ENCODE data around the gene VTI1A.
"Not testable (repeated sequence)": the region's sequence is repeated elsewhere in the genome, so short reads cannot be mapped to it uniquely, and the experiment has no call there.

VTI1A gene

DNA sequence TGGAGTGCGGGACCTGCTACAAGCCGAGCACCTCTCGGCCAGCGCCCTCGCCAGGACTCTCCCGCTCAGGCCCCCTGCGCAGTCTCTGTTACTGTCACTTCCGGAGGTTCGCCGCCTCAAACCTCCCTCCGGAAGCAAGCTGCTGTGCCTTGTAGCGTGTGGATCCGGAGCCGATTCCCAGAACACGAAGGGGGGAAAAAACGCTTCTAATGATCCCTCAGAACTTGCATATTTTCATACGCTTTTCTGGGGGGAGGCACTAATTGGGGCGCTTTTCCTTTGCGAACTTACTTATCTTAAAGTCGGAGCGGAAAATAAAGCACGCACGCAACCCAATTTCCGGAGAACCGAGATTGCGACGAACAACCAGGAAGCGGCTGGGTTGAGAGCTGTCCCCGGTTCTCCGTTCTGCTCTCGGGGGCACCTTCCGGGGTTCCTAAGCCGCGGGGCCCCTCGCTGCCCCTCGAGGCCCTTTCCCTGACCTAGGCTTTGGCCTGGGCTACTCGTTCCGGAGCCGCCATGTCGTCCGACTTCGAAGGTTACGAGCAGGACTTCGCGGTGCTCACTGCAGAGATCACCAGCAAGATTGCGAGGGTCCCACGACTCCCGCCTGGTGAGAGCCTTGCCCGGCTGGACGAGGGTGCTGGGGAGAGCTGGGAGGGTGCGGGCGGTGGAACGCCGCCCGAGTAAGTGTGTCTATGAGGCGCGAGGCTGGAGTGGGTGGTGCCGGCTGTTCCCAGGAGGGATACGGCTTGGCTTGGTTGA is at the start of gene VTI1A, which contains the start of gene ZDHHC6:
Gene VTI1A (plus strand): TSS at position 361 of the 765 bp plus-strand sequence. CDS start 159 bp downstream, at position 520.
Gene ZDHHC6 (minus strand): TSS at position 60 of the 765 bp plus-strand sequence. CDS start 1,478 bp downstream, outside the sequence.
- no peak for FAIRE-seq
- peak; percentile 83 for DNase-seq (ENCODE audit: low spot score)

DNA sequence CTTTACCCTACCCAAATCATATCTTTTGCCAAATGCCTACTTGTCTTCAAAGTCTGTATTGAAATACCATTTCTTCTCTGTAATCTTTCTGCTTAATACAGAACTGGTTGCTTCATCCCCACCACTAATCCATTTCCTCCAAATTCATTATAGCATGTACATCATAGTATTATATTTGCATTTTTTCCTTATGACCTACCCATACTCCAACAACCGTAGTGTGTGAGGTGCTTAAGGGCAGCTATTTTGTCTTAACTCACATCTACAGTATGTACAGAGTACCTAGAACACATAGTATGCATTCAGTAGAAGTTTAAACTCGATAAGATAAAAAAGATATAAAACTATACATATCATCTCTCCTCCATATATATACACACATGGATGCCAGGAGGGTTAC is 49.4 kb upstream of the VTI1A start:
- DNase-seq (ENCODE audit: low spot score) (no peak), FAIRE-seq (no peak)

GRCh38 chr10:112402917-112403316 is 44.1 kb upstream of the VTI1A start:
- FAIRE-seq (no peak), DNase-seq (ENCODE audit: low spot score) (no peak)

DNA sequence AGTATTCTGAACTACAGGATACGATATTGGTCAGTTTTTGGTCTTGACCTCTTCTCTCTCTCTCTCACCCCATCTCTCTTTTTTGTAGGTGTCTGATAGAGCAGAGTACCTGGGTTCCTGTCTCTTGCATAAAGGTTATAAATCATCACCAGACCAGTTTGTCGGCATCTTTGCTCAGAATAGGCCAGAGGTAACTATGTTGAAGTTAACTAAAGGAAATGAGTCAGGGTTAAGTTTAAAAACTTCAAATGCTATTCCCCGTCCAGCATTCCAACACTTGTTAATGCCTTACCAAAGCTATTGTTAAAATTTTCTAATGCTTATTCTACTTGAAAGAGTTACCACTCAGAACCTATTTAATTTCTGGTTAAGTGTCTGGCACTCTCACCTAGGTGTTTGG is 42.4 kb upstream of the VTI1A start:
- no peak for DNase-seq (ENCODE audit: low spot score)
- FAIRE-seq, result no peak

DNA sequence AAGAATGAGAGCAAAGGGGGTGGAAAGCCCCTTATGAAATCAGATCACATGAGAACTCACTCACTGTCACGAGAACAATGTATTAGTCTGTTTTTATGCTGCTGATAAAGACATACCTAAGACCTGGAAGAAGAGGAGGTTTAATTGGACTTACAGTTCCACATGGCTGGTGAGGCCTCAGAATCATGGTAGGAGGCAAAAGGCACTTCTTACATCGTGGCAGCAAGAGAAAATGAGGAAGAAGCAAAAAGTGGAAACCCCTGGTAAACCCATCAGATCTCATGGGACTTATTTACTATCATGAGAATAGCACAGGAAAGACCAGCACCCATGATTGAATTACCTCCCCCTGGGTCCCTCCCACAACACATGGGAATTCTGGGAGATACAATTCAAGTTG is 40.2 kb upstream of the VTI1A start:
- FAIRE-seq; DNase-seq (ENCODE audit: low spot score): not testable (repeated sequence)

DNA sequence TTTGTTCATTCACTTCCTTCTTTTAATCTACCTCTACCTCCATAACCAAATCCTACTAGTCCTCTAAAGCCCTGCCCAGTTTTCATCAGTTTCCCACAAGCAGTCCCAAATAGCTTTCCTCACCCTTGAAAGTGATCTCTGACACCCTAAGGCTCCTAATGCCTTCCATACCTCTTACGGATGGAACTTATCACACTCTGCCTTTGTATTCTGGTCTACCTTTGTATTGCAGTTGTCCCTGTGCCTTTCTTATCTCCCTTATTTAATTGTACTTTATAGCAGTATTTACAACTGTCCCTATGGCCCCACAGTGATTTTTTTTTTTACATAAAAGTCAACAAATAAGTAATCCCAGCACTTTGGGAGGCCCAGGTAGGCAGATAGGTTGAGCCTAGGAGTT is 39.3 kb upstream of the VTI1A start:
- FAIRE-seq, result no peak
- DNase-seq (ENCODE audit: low spot score), result no peak

GRCh38 chr10:112409299-112409698 is 37.7 kb upstream of the VTI1A start:
- no peak for FAIRE-seq
- no peak for DNase-seq (ENCODE audit: low spot score)

GRCh38 chr10:112409755-112410154 is 37.3 kb upstream of the VTI1A start:
- FAIRE-seq, result no peak
- DNase-seq (ENCODE audit: low spot score), result no peak

GRCh38 chr10:112412696-112413095 is 34.3 kb upstream of the VTI1A start:
- no peak for FAIRE-seq
- no peak for DNase-seq (ENCODE audit: low spot score)

DNA sequence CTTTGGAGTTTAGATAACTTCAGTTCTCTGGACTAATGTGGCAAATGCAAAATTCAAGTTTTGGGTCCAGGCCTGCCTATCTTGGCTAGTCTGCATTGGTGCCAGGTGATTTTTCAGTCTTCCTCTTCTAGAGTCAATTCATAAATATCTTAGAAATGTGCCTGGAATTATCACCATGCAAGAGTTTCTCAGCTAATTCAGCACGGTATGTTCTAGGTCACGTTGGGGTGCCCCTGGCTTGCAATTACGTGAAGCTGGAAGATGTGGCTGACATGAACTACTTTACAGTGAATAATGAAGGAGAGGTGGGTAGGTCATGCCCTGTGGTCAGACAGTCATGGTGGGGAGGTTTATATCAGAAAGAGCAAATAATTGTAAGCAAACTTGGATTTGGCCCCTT is 25.3 kb upstream of the VTI1A start:
- no peak for FAIRE-seq
- no peak for DNase-seq (ENCODE audit: low spot score)

- DNase-seq (ENCODE audit: low spot score) (no peak), FAIRE-seq (no peak)
Observed at GRCh38 chr10:112424651-112425050, 22.4 kb upstream of the VTI1A start.

DNA sequence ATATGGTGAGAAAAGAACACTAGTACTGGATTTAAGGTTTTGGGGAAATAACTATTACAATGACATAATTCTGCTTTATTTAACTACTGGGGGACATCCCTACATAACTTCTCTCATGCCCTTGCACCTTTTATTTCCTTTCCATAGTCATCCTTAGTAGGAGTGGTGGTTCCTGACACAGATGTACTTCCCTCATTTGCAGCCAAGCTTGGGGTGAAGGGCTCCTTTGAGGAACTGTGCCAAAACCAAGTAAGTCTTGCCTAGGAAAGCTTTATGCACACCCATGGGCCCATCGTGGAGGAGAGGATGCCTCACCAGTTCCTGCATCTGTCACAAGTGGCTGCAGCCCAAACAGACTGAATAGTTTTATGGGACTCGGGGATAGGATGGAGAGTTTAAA is 20.9 kb upstream of the VTI1A start:
- FAIRE-seq (no peak), DNase-seq (ENCODE audit: low spot score) (no peak)

DNA sequence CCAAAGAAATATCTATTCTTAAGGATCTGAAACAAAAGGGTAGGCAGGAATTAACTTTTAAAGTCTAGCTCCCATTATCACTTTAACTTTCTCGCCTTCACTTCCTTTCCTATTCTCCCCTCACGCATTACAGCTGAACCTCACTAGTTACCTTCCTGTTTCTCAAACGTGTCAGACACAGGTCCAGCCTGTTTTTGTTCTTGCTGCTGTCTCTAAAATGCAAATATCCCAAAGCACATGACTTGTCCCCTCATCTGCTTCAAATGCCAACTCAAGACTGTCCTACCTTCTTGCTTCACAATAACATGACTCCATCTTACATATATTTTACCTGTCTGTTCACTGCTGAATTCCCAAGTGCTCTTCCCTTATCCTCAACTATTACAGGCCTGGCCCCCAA is 17.9 kb upstream of the VTI1A start:
- DNase-seq (ENCODE audit: low spot score), result no peak
- no peak for FAIRE-seq

- FAIRE-seq, result no peak
Observed at GRCh38 chr10:112429654-112430230, 17.3 kb upstream of the VTI1A start.

DNA sequence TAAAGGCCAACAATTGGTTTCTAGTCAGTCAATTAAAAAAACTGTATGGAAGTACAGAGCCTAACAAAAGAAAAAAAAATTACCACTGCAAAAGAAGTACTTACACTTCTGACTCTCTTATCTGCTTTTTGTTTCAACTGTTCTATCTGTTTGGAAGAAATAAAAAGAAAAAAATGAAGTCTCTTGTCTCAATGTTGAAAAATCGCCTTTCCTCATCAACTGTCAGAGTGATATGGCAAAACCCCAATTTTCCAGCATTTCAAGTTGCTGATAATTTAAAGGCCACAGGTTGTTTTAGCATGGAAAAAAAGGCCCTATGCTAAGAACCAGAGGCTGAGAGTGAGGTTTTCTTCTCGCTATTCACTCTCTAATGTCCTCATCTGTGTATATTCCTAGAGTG is 13.9 kb upstream of the VTI1A start:
- DNase-seq (ENCODE audit: low spot score), result no peak
- no peak for FAIRE-seq

More at GRCh38 chr10:112429654-112430230, 17.3 kb upstream of the VTI1A start:
- DNase-seq (ENCODE audit: low spot score), result no peak

- FAIRE-seq (no peak), DNase-seq (ENCODE audit: low spot score) (no peak)
Observed at GRCh38 chr10:112434988-112435619, 11.9 kb upstream of the VTI1A start.

GRCh38 chr10:112438356-112438755 is 8.7 kb upstream of the VTI1A start:
- DNase-seq (ENCODE audit: low spot score) (no peak), FAIRE-seq (no peak)

GRCh38 chr10:112441520-112441919 is 5.5 kb upstream of the VTI1A start:
- DNase-seq (ENCODE audit: low spot score), result no peak
- FAIRE-seq, result no peak

DNA sequence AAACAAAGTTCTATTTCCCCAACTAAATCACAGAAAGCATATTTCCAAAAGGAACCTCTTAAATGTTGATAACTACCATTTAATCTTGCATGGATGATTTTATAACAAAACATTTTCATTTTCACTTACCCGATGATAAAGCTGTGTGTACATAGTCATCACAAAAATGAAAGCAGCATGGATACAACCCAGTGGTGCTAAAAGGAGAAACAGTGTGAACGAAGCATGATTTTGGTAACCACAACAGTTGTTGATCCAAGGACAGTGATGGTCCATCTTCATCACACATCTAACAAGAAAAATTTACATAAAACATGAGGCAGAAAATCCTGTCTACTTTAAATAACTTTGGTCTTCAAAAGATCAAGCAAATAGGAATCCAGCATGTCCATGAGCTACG is 5.0 kb upstream of the VTI1A start:
- FAIRE-seq, result no peak

GRCh38 chr10:112446055-112446854 is 760 bp upstream of the VTI1A start:
- no peak for FAIRE-seq
- peak; percentile 14 for DNase-seq (ENCODE audit: low spot score)

More for the DNA sequence above, 5.0 kb upstream of the VTI1A start:
- no peak for DNase-seq (ENCODE audit: low spot score)

DNA sequence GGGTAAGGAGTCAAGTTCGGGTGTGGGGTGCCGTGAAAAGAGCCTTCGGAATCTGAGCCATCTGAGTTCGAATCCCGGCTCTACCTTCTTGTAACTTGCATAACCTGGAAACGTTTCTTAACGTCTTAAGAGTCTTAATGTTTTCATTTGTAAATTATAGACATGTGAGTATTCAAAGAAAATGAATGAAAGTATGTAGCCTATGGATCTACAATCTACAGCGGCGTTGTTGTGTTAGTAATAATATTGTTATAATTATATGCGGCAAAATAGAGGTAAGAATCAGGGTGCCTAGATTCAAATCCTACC is 559 bp downstream of the VTI1A start:
- DNase-seq (ENCODE audit: low spot score) (no peak), FAIRE-seq (no peak)

- FAIRE-seq (no peak), DNase-seq (ENCODE audit: low spot score) (no peak)
Observed at GRCh38 chr10:112448888-112449287, 1.9 kb downstream of the VTI1A start.
